Measurements from ENCODE around the gene PPP2R3A. TPM values are rescaled to one million over a fixed set of nuclear protein-coding genes. Genes with fewer than 3 reads are reported as not detected.

PPP2R3A gene
- total RNA-seq, 8 experiments from 2014 or later, result 5.7 to 23.5 (median 18.8) TPM

Other genes with a start within 250 kb of the PPP2R3A start
- 10 to 100 TPM in 7 of 8 experiments, 1 to 10 TPM in 1; 7.7 to 35.4 (median 18.7) TPM for gene MSL2, start 230.6 kb downstream of the PPP2R3A start, total RNA-seq